HFFc6 (cell line): ENCODE results near the gene KCNMA1. TPM values are rescaled to one million over a fixed set of nuclear protein-coding genes. Genes with fewer than 3 reads are reported as not detected.

Source experiments
- DNase-seq: peaks from one replicate; pipeline ENCODE4 v3.0.0-alpha.2; 2018
- H3K27ac Mint-ChIP-seq: 2 replicates; pipeline ENCODE4 v1.8.0; 2020; ENCODE audit warnings: mild to moderate bottlenecking, mixed read lengths
- H3K27me3 Mint-ChIP-seq: 2 replicates; pipeline ENCODE4 v1.8.0; 2021; ENCODE audit warnings: mild to moderate bottlenecking, moderate library complexity, mixed read lengths; ENCODE audit not compliant: insufficient read depth
- H3K36me3 Mint-ChIP-seq: 2 replicates; pipeline ENCODE4 v1.8.0; 2021; ENCODE audit warnings: low read depth, mixed read lengths
- H3K4me1 Mint-ChIP-seq: 2 replicates; pipeline ENCODE4 v1.8.0; 2020; ENCODE audit warnings: low read depth, mixed read lengths
- H3K4me3 Mint-ChIP-seq: 2 replicates; pipeline ENCODE4 v1.8.0; 2020; ENCODE audit warnings: mild to moderate bottlenecking, moderate library complexity, mixed read lengths
- H3K9me3 Mint-ChIP-seq: 2 replicates; pipeline ENCODE4 v1.8.0; 2020; ENCODE audit warnings: mild to moderate bottlenecking, mixed read lengths
- total RNA-seq, 6 experiments: library from RNA; stranded (reverse); fragmentation: NEBNext Ultra II Directional; extraction: Animal tissue kit (Norgen Biotek cat#: 25700); gene quantifications; 2 replicates in 1 of 6; 3 replicates in 5 of 6; pipeline ENCODE4 v1.2.3, GENCODE V29; 2021
- TF ChIP-seq, protein P1 (sequence below): fragments of 200-600 bp; sonication (generic); IDR thresholded peaks from 2 replicates; pipeline ENCODE4 v1.5.0; 2021; ENCODE audit warnings: antibody characterized with exemption, mild to moderate bottlenecking

The KCNMA1 gene
- total RNA-seq, 6 experiments from 2014 or later: 87.1 to 191 (median 93.5) TPM

DNA sequence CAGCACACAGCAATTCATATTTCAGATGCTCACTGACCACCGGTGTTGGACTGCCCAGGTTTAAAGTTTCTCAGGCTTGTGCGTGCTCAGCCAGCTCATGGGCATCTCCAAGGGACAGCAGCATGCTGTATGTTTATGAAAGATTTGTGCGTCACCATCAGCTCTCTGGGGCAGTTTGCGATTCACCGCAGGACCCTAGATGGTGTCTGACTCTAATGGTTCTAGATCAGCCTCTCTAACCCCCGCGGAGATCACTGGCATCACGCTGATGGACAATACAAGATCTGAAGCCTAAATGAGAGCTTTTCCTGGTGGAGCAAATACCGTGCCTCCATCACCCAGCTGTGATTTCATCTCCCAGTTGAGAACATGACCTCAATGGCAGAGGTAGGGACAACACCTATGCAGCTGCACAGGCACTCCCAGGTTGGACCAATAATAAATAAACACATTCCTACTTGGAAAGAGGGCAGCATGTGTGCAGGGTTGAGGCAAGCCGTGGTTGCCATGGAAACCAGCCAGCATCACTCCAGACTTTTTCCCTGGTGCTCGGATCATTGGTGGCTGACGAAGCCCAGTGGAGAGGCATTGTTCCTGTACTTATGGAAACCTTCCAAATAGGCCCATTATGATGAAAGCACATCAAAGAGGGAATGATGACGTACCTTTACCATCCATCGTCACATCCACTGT, 253.6 kb downstream of the KCNMA1 start:
- peaks cover 2% of the 10 kb centered on the region; the same call in 1 of the 2 replicates for H3K27me3 Mint-ChIP-seq
- TF ChIP-seq, protein P1, sequence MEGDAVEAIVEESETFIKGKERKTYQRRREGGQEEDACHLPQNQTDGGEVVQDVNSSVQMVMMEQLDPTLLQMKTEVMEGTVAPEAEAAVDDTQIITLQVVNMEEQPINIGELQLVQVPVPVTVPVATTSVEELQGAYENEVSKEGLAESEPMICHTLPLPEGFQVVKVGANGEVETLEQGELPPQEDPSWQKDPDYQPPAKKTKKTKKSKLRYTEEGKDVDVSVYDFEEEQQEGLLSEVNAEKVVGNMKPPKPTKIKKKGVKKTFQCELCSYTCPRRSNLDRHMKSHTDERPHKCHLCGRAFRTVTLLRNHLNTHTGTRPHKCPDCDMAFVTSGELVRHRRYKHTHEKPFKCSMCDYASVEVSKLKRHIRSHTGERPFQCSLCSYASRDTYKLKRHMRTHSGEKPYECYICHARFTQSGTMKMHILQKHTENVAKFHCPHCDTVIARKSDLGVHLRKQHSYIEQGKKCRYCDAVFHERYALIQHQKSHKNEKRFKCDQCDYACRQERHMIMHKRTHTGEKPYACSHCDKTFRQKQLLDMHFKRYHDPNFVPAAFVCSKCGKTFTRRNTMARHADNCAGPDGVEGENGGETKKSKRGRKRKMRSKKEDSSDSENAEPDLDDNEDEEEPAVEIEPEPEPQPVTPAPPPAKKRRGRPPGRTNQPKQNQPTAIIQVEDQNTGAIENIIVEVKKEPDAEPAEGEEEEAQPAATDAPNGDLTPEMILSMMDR: no peak
- no peak for DNase-seq

GRCh38 chr10:77381750-77382149, 255.9 kb downstream of the KCNMA1 start:
- TF ChIP-seq, protein P1: no peak
- peaks cover 47% of the 10 kb centered on the region for H3K4me1 Mint-ChIP-seq
- no peaks in the 10 kb centered on the region for H3K9me3 Mint-ChIP-seq
- H3K4me3 Mint-ChIP-seq: no peak overlapping the region
- peaks cover 2% of the 10 kb centered on the region; the same call in 1 of the 2 replicates for H3K27me3 Mint-ChIP-seq
- H3K27ac Mint-ChIP-seq: no peak overlapping the region
- peaks cover 19% of the 10 kb centered on the region for H3K36me3 Mint-ChIP-seq
- DNase-seq: no peak

More for the DNA sequence above, 253.6 kb downstream of the KCNMA1 start:
- Mint-ChIP-seq H3K36me3 (peaks cover 19% of the 10 kb centered on the region), H3K27ac (no peak overlapping the region), H3K4me3 (no peak overlapping the region), H3K4me1 (peaks cover 60% of the 10 kb centered on the region), H3K9me3 (no peaks in the 10 kb centered on the region)

GRCh38 chr10:77380723-77381122, 256.9 kb downstream of the KCNMA1 start:
- H3K27ac Mint-ChIP-seq: no peak overlapping the region
- peaks cover 21% of the 10 kb centered on the region for H3K36me3 Mint-ChIP-seq
- no peaks in the 10 kb centered on the region for H3K9me3 Mint-ChIP-seq
- H3K27me3 Mint-ChIP-seq: peaks cover 2% of the 10 kb centered on the region; the same call in 1 of the 2 replicates
- peaks cover 42% of the 10 kb centered on the region for H3K4me1 Mint-ChIP-seq
- TF ChIP-seq, protein P1: no peak
- no peak overlapping the region for H3K4me3 Mint-ChIP-seq
- no peak for DNase-seq

GRCh38 chr10:77380191-77380590, 257.4 kb downstream of the KCNMA1 start:
- H3K4me1 Mint-ChIP-seq: peaks cover 37% of the 10 kb centered on the region
- TF ChIP-seq, protein P1: no peak
- H3K4me3 Mint-ChIP-seq: no peak overlapping the region
- H3K36me3 Mint-ChIP-seq: peaks cover 17% of the 10 kb centered on the region
- DNase-seq: no peak
- peaks cover 2% of the 10 kb centered on the region; the same call in 1 of the 2 replicates for H3K27me3 Mint-ChIP-seq
- H3K27ac Mint-ChIP-seq: no peak overlapping the region
- no peaks in the 10 kb centered on the region for H3K9me3 Mint-ChIP-seq

DNA sequence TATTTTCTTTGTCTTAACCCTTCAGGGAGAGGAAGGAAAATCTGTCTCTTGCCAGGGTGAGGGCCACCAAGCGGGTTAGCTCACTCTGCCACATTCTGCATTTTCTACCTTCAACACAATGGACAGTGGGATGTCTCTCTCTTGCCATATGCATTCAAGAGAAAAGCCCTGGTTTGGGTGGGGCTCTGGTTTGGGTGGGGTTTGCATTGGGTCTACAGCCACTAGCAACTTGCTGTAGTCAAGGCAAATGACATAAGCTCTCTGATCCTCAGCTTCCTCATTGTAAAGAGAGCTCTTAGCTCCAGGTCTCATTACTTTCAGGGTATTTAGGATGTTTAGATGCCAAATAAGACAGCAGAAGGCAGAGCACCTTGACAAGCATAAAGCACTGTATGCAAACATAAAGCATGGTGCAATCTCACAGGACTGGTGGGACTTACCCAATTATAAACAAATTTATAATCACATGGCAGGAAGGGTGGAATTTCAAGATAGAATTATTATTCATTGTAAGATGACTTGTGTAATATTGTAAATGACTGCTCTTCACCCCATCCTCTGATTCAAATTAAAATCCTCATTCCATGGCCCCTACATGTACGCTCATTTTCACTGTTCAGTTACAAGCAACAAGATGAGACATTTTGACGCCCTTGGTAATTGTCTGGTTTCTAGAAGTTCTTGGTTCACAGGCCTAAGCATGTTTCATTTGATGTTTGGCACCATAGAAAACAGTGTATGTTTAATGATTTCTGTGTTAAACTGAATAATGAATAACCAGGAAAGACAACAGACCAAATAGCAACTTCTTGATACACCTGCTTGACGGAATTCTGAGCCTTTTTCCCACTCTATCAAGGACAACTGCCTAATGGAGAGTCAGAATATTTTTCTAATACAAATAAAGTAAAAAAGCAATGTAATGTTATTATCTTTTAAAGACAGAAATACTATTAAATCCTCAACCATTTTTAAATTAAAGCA, 258.9 kb downstream of the KCNMA1 start:
- peaks cover 48% of the 10 kb centered on the region for H3K4me1 Mint-ChIP-seq
- no peaks in the 10 kb centered on the region for H3K27me3 Mint-ChIP-seq
- no peak overlapping the region for H3K4me3 Mint-ChIP-seq
- H3K9me3 Mint-ChIP-seq: no peaks in the 10 kb centered on the region
- no peak for DNase-seq
- TF ChIP-seq, protein P1: no peak
- H3K27ac Mint-ChIP-seq: no peak overlapping the region
- H3K36me3 Mint-ChIP-seq: peaks cover 25% of the 10 kb centered on the region
